DND-41 (cell line): Measurements from ENCODE around the gene FUCA1.
A peak's percentile ranks its signal among the peaks of the same experiment; 100 is the strongest.
"Not testable (repeated sequence)": the region's sequence is repeated elsewhere in the genome, so short reads cannot be mapped to it uniquely, and the experiment has no call there.

Source experiments
- ATAC-seq: fragments of 200-7000 bp; cut with Tn5 transposase; 3 replicates; pipeline ENCODE4 v1.9.1; 2021; ENCODE audit warnings: low read depth; ENCODE audit not compliant: insufficient read depth
- DNase-seq: peaks from one replicate; pipeline ENCODE4 v3.0.0-alpha.2; 2020
- H2AFZ ChIP-seq: 2 replicates; pipeline ENCODE4 v1.6.0; 2012; ENCODE audit warnings: low read depth, low read length
- H3K27ac ChIP-seq: 2 replicates; pipeline ENCODE4 v1.5.1; 2012; ENCODE audit warnings: low read length, inconsistent platforms
- H3K27me3 ChIP-seq: fragments of 200-600 bp; sonication (generic); 2 replicates; pipeline ENCODE4 v1.6.0; 2012; ENCODE audit warnings: low read length, mild to moderate bottlenecking, inconsistent platforms; ENCODE audit not compliant: insufficient read depth, poor library complexity
- H3K36me3 ChIP-seq: 2 replicates; pipeline ENCODE4 v1.5.1; 2012; ENCODE audit warnings: low read length, inconsistent platforms; ENCODE audit not compliant: insufficient read depth
- H3K4me1 ChIP-seq: 2 replicates; pipeline ENCODE4 v1.5.1; 2012; ENCODE audit warnings: mild to moderate bottlenecking, low read length; ENCODE audit not compliant: insufficient read depth
- H3K4me2 ChIP-seq: 2 replicates; pipeline ENCODE4 v1.6.0; 2012; ENCODE audit warnings: mild to moderate bottlenecking, moderate library complexity, low read length, inconsistent platforms; ENCODE audit not compliant: insufficient read depth
- H3K4me3 ChIP-seq, 2 experiments: fragments of 200-600 bp in 1 of 2; shearing (Covaris generic) in 1 of 2; 2 replicates each; pipeline ENCODE4 v1.5.1; 2012 to 2016; ENCODE audit warnings: inconsistent platforms in 2 of 2, low read length in 2 of 2, mild to moderate bottlenecking in 2 of 2, low read depth in 1 of 2, moderate library complexity in 1 of 2
- H3K79me2 ChIP-seq: 2 replicates; pipeline ENCODE4 v1.6.0; 2012; ENCODE audit warnings: low read length, inconsistent platforms; ENCODE audit not compliant: insufficient read depth
- H3K9ac ChIP-seq: 2 replicates; pipeline ENCODE4 v1.6.0; 2012; ENCODE audit warnings: low read depth, mild to moderate bottlenecking, inconsistent platforms, low read length, moderate library complexity
- H3K9me3 ChIP-seq: 2 replicates; pipeline ENCODE4 v1.5.1; 2012; ENCODE audit warnings: low read length, moderate library complexity, mild to moderate bottlenecking, inconsistent platforms; ENCODE audit not compliant: insufficient read depth, severe bottlenecking
- H4K20me1 ChIP-seq: 2 replicates; pipeline ENCODE4 v1.6.0; 2012; ENCODE audit warnings: low read length; ENCODE audit not compliant: insufficient read depth
- CTCF ChIP-seq: IDR thresholded peaks from 2 replicates; pipeline ENCODE4 v1.5.1; 2012; ENCODE audit warnings: borderline replicate concordance, low read length, moderate library complexity, mild to moderate bottlenecking; ENCODE audit not compliant: poor library complexity, severe bottlenecking; ENCODE audit errors: extremely low read depth
- EZH2 ChIP-seq: IDR thresholded peaks from 3 replicates; pipeline ENCODE4 v1.6.1; 2012; ENCODE audit warnings: borderline replicate concordance, low read depth, mild to moderate bottlenecking, moderate library complexity, low read length, inconsistent platforms; ENCODE audit not compliant: severe bottlenecking

The FUCA1 gene

DNA sequence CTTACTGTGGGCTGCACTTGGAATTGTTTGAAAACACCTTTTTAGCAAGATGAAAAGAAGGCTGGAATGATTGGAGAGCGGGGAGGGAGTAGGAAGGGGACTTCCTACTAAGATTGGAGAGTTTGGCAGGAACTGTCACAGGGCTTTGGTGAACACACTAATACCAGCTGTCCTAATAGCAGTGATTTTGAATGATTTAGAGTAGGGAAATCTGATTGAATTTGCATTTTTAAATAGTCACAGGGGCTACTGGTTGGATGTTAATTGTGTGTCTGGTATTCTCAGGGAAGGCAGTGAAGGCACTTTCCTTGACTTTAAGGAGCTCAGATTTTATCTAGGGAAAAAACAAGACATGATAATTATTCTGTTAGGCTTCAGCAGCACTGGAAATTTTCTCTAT lies 40.4 kb downstream of the FUCA1 start:
- no peaks in the 10 kb centered on the region for H3K9me3 ChIP-seq
- TF ChIP-seq EZH2 (no peak), CTCF (no peak)
- H4K20me1 ChIP-seq, result no peaks in the 10 kb centered on the region
- H3K79me2 ChIP-seq, result peaks cover 15% of the 10 kb centered on the region
- no peak overlapping the region for H3K4me2 ChIP-seq
- H3K4me1 ChIP-seq, result peaks cover 20% of the 10 kb centered on the region
- DNase-seq (no peak), ATAC-seq (no peak)
- H2AFZ ChIP-seq, result no peak overlapping the region
- H3K27ac ChIP-seq, result no peak overlapping the region
- no peaks in the 10 kb centered on the region for H3K36me3 ChIP-seq
- H3K9ac ChIP-seq, result no peak overlapping the region
- H3K4me3 ChIP-seq, result no peak overlapping the region
- peaks cover 3% of the 10 kb centered on the region for H3K27me3 ChIP-seq

GRCh38 chr1:23826590-23826989 lies 41.5 kb downstream of the FUCA1 start:
- H3K27ac ChIP-seq, H4K20me1 ChIP-seq: not testable (repeated sequence)
- H3K4me1 ChIP-seq, result peaks cover 20% of the 10 kb centered on the region

DNA sequence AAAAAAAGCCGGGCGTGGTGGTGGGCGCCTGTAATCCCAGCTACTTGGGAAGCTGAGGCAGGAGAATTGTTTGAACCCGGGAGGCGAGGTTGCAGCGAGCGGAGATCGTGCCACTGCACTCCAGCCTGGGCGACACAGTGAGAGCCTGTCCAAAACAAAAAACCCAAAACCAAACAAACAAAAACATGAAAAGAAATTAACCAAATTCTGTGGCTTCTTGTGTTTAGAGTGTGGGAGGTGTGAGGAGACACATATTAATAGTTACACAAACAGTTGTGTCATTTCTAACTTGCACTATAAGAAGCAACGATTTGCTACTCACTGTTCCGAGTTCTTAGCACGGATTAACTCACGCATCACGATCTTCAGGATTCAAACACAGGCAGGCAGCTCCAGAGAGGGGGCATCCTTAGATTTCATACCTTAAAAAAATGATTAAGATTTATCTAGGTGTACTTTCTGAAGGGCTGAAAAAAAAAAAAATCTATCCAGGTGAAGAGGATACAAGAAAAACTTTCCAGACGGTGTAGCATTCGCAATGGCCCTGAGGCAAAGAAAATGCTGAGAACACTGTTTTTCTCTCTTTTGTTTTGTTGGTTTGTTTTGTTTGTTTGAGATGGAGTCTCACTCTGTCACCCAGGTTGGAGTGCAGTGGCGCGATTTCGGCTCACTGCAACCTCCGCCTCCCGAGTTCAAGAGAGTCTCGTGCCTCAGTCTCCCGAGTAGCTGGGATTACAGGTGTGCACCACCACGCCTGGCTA lies 42.1 kb downstream of the FUCA1 start:
- H2AFZ ChIP-seq, result peak overlapping the region; percentile 86
- peak overlapping the region in 1 of 2 experiments; percentile 91; a peak in 3 of 4 replicates for H3K4me3 ChIP-seq
- H3K9me3 ChIP-seq, result no peaks in the 10 kb centered on the region
- no peaks in the 10 kb centered on the region for H3K27me3 ChIP-seq
- H3K4me1 ChIP-seq, result peaks cover 20% of the 10 kb centered on the region
- H3K27ac ChIP-seq, result peak overlapping the region; percentile 87; the same call in 1 of the 2 replicates
- peak overlapping the region; percentile 86 for H3K4me2 ChIP-seq
- H3K9ac ChIP-seq, result peak overlapping the region; percentile 88
- no peaks in the 10 kb centered on the region for H3K36me3 ChIP-seq
- DNase-seq (no peak), ATAC-seq (no peak)
- TF ChIP-seq EZH2, result no peak
- no peak for TF ChIP-seq CTCF
- H4K20me1 ChIP-seq, result no peaks in the 10 kb centered on the region
- H3K79me2 ChIP-seq, result peaks cover 15% of the 10 kb centered on the region

More at GRCh38 chr1:23826590-23826989, 41.5 kb downstream of the FUCA1 start:
- H3K4me3 ChIP-seq, DNase-seq, H3K9me3 ChIP-seq, H3K27me3 ChIP-seq, H3K36me3 ChIP-seq, ATAC-seq, H3K9ac ChIP-seq, H3K4me2 ChIP-seq: not testable (repeated sequence)
- Histone ChIP-seq H3K79me2 (peaks cover 15% of the 10 kb centered on the region), H2AFZ (0 out of 2 replicates have a peak overlapping the region, but pooled peaks have one; percentile 86)

GRCh38 chr1:23825076-23825761 lies 42.9 kb downstream of the FUCA1 start, which contains the start of gene HMGCL:
Gene HMGCL (minus strand): TSS chr1:23825429. CDS start chr1:23825415, 14 bp downstream.
- H3K9ac ChIP-seq, result peak within 1 kb of the TSS; percentile 88

More at GRCh38 chr1:23825076-23825761, 42.9 kb downstream of the FUCA1 start, which contains the start of gene HMGCL:
- ATAC-seq (peak; percentile 98), DNase-seq (peak; percentile 92)
- no peaks in the 10 kb centered on the region for H4K20me1 ChIP-seq
- H3K27ac ChIP-seq, result peak within 1 kb of the TSS; percentile 87
- peaks cover 15% of the 10 kb centered on the region for H3K79me2 ChIP-seq
- peaks cover 20% of the 10 kb centered on the region for H3K4me1 ChIP-seq
- H3K4me2 ChIP-seq, result peak within 1 kb of the TSS; percentile 86
- peak within 1 kb of the TSS; percentile 86 for H2AFZ ChIP-seq
- H3K4me3 ChIP-seq, result peak within 1 kb of the TSS; percentile 89 to 91
- no peaks in the 10 kb centered on the region for H3K9me3 ChIP-seq
- no peaks in the 10 kb centered on the region for H3K27me3 ChIP-seq
- TF ChIP-seq CTCF, result no peak
- TF ChIP-seq EZH2, result no peak
- H3K36me3 ChIP-seq, result no peaks in the 10 kb centered on the region
